Liver (tissue), 9 donors: Measurements from ENCODE around the gene RASGRP2. TPM values are rescaled to one million over a fixed set of nuclear protein-coding genes. Genes with fewer than 3 reads are reported as not detected.

Source experiments
- DNase-seq: peaks from one replicate; pipeline ENCODE4 v3.0.0-alpha.2; 2017; ENCODE audit warnings: low spot score
- H3K27ac ChIP-seq, 2 donors: one replicate each; pipeline ENCODE4 v1.7.0; 2013; ENCODE audit warnings: inconsistent platforms in 2 of 2, low read length in 2 of 2, control low read depth in 1 of 2, low read depth in 1 of 2, mild to moderate bottlenecking in 1 of 2
- H3K27me3 ChIP-seq, 4 donors: one replicate each; pipeline versions ENCODE4 v1.6.1 to v1.7.0; 2013; ENCODE audit warnings: low read length in 3 of 4, inconsistent platforms in 1 of 4, mild to moderate bottlenecking in 1 of 4, moderate library complexity in 1 of 4; ENCODE audit not compliant: control insufficient read depth in 4 of 4, insufficient read depth in 4 of 4
- H3K36me3 ChIP-seq, 4 donors: one replicate each; pipeline versions ENCODE4 v1.6.1 to v1.7.0; 2013; ENCODE audit warnings: low read length in 3 of 4, mild to moderate bottlenecking in 3 of 4, low read depth in 1 of 4, moderate library complexity in 1 of 4; ENCODE audit not compliant: control insufficient read depth in 4 of 4, insufficient read depth in 3 of 4
- H3K4me1 ChIP-seq, 4 donors: one replicate each; pipeline versions ENCODE4 v1.6.1 to v1.7.0; 2013; ENCODE audit warnings: low read length in 3 of 4, mild to moderate bottlenecking in 3 of 4, moderate library complexity in 1 of 4; ENCODE audit not compliant: control insufficient read depth in 4 of 4, insufficient read depth in 4 of 4
- H3K4me3 ChIP-seq, 3 donors: one replicate each; pipeline versions ENCODE4 v1.6.1 to v1.7.0; 2013; ENCODE audit warnings: low read length in 3 of 3, control low read depth in 1 of 3, low read depth in 1 of 3, mild to moderate bottlenecking in 1 of 3
- H3K9ac ChIP-seq, 2 donors: one replicate each; pipeline ENCODE4 v1.7.0; 2013; ENCODE audit warnings: low read length in 2 of 2, mild to moderate bottlenecking in 2 of 2, moderate library complexity in 2 of 2, control low read depth in 1 of 2, low read depth in 1 of 2
- H3K9me3 ChIP-seq, 4 donors: one replicate each; pipeline versions ENCODE4 v1.6.1 to v1.7.0; 2013; ENCODE audit warnings: low read length in 3 of 4; ENCODE audit not compliant: control insufficient read depth in 4 of 4
- ATF3 ChIP-seq: IDR thresholded peaks from 2 replicates; pipeline ENCODE4 v1.6.1; 2016; ENCODE audit warnings: antibody characterized with exemption
- CTCF ChIP-seq: fragments of 150-350 bp; IDR thresholded peaks from 2 replicates; pipeline ENCODE4 v1.5.1; 2017; ENCODE audit warnings: improper control_type of control experiment, low read depth, low read length; ENCODE audit not compliant: missing input control
- EGR1 ChIP-seq, 2 donors: IDR thresholded peaks; 2 replicates each; pipeline ENCODE4 v1.6.1; 2016 to 2018; ENCODE audit warnings: antibody characterized with exemption in 2 of 2, low read depth in 2 of 2
- FOXA1 ChIP-seq: IDR thresholded peaks from 2 replicates; pipeline ENCODE4 v1.6.1; 2016; ENCODE audit warnings: antibody characterized with exemption
- FOXA2 ChIP-seq: IDR thresholded peaks from 2 replicates; pipeline ENCODE4 v1.6.1; 2016; ENCODE audit warnings: antibody characterized with exemption
- GABPA ChIP-seq, 2 donors: IDR thresholded peaks in 1 of 2; conservative IDR thresholded peaks in 1 of 2; 2 replicates each; pipeline ENCODE4 v1.6.1; 2016; ENCODE audit warnings: antibody characterized with exemption in 2 of 2, mild to moderate bottlenecking in 1 of 2, moderate library complexity in 1 of 2
- HNF4A ChIP-seq, 2 donors: conservative IDR thresholded peaks; 2 replicates each; pipeline ENCODE4 v1.6.1; 2016; ENCODE audit warnings: antibody characterized with exemption in 2 of 2, mild to moderate bottlenecking in 2 of 2
- HNF4G ChIP-seq: IDR thresholded peaks from 2 replicates; pipeline ENCODE4 v1.6.1; 2016; ENCODE audit warnings: antibody characterized with exemption
- JUND ChIP-seq, 2 donors: IDR thresholded peaks; 2 replicates each; pipeline ENCODE4 v1.6.1; 2016; ENCODE audit warnings: antibody characterized with exemption in 2 of 2
- MAX ChIP-seq: IDR thresholded peaks from 2 replicates; pipeline ENCODE4 v1.6.1; 2016; ENCODE audit warnings: antibody characterized with exemption
- NR2F2 ChIP-seq: IDR thresholded peaks from 2 replicates; pipeline ENCODE4 v1.6.1; 2016; ENCODE audit warnings: antibody characterized with exemption
- RAD21 ChIP-seq, 2 donors: IDR thresholded peaks; 2 replicates each; pipeline ENCODE4 v1.6.1; 2016; ENCODE audit warnings: antibody characterized with exemption in 2 of 2, mild to moderate bottlenecking in 2 of 2
- REST ChIP-seq: IDR thresholded peaks from 2 replicates; pipeline ENCODE4 v1.6.1; 2016; ENCODE audit warnings: antibody characterized with exemption, mild to moderate bottlenecking
- RXRA ChIP-seq, 2 donors: IDR thresholded peaks; 2 replicates each; pipeline ENCODE4 v1.6.1; 2017 to 2018; ENCODE audit warnings: antibody characterized with exemption in 2 of 2, mild to moderate bottlenecking in 1 of 2
- SP1 ChIP-seq: IDR thresholded peaks from 2 replicates; pipeline ENCODE4 v1.6.1; 2018; ENCODE audit warnings: antibody characterized with exemption, mild to moderate bottlenecking
- TAF1 ChIP-seq: conservative IDR thresholded peaks from 2 replicates; pipeline ENCODE4 v1.6.1; 2016; ENCODE audit warnings: antibody characterized with exemption, mild to moderate bottlenecking
- YY1 ChIP-seq: IDR thresholded peaks from 2 replicates; pipeline ENCODE4 v1.6.1; 2016; ENCODE audit warnings: antibody characterized with exemption, mild to moderate bottlenecking
- ZBTB33 ChIP-seq: IDR thresholded peaks from 2 replicates; pipeline ENCODE4 v1.6.1; 2016; ENCODE audit warnings: antibody characterized with exemption
- WGBS: extraction: QIAGEN DNeasy Blood & Tissue Kit; methylation state at CpG from one replicate; pipeline ENCODE4 v1.1.7; 2013; 5-methylcytosine and 5-hydroxymethylcytosine counted together
- polyA plus RNA-seq, 2 donors: library from polyadenylated mRNA; stranded (reverse) in 1 of 2; unstranded in 1 of 2; fragments of 200-250 nt in 1 of 2; fragments of >200 nt in 1 of 2; fragmentation: Nextera tagmentation in 1 of 2; extraction: Ambion mirVana in 1 of 2; gene quantifications; one replicate each; pipeline versions ENCODE4 v1.2.1 to v1.2.3, GENCODE V29; 2013 to 2015
- total RNA-seq, 2 donors: library from RNA; depleted of rRNA; stranded (reverse); fragments of >200 nt; gene quantifications; one replicate each; pipeline ENCODE4 v1.2.3, GENCODE V29; 2014
- donor health status: healthy.
- donor health status: healthy.
- donor health status: healthy.
- donor health status: healthy.
- donor health status: healthy.

RASGRP2 gene
- total and polyA plus RNA-seq, 4 donors: 2.7 to 14.9 (median 8.7) TPM

- no peak for DNase-seq
- H3K27ac ChIP-seq: no peak overlapping the region
- WGBS: 85% methylated on average over 12 of the region's 12 CpGs
- no peaks in the 10 kb centered on the region for H3K9me3 ChIP-seq
- H3K4me1 ChIP-seq: peaks cover 0 to 5% (median 2%) of the 10 kb centered on the region in 4 donors
- no peaks in the 10 kb centered on the region for H3K27me3 ChIP-seq
- no peak overlapping the region for H3K9ac ChIP-seq
- H3K4me3 ChIP-seq: no peak overlapping the region
- peaks cover 0 to 6% (median 1%) of the 10 kb centered on the region in 4 donors for H3K36me3 ChIP-seq
- TF ChIP-seq MAX: no peak
These were observed 41.1 kb upstream of the RASGRP2 start for GRCh38 chr11:64784813-64785581.

- no peaks in the 10 kb centered on the region for H3K27me3 ChIP-seq
- H3K4me3 ChIP-seq: peak within 1 kb of the TSS; percentile 84 to 100 (median 93)
- no peaks in the 10 kb centered on the region for H3K9me3 ChIP-seq
- peak within 1 kb of the TSS; percentile 78 for H3K9ac ChIP-seq
- peak within 1 kb of the TSS; percentile 97 to 99 for H3K27ac ChIP-seq
- TF ChIP-seq CTCF (no peak), RXRA (IDR thresholded peaks at IDR 0.05) (peak; percentile 44 to 59), NR2F2 (no peak), FOXA1 (peak; percentile 57), HNF4G (no peak), JUND (IDR thresholded peaks at IDR 0.05) (peak; percentile 68 to 93), FOXA2 (peak; percentile 39), REST (peak; percentile 82), SP1 (peak; percentile 84), TAF1 (peak; percentile 85), YY1 (peak; percentile 98), MAX (peak; percentile 45), ATF3 (peak; percentile 23), RAD21 (IDR thresholded peaks at IDR 0.05) (no peak), ZBTB33 (peak; percentile 99), EGR1 (IDR thresholded peaks at IDR 0.05; ENCODE audit: low read depth in 2 of 2) (peak; percentile 14 to 43), GABPA (IDR thresholded peaks at IDR 0.05 in 1 of 2, conservative IDR thresholded peaks at IDR 0.05 in 1 of 2) (peak; percentile 45 to 88), HNF4A (conservative IDR thresholded peaks at IDR 0.05) (peak; percentile 57 to 81)
- under 1% methylated on average over 80 of the region's 80 CpGs for WGBS
- peak; percentile 96 for DNase-seq
- peaks cover 0 to 25% (median 20%) of the 10 kb centered on the region in 4 donors for H3K4me1 ChIP-seq
- peaks cover 7 to 27% (median 24%) of the 10 kb centered on the region in 4 donors for H3K36me3 ChIP-seq
These were observed 34.7 kb upstream of the RASGRP2 start, which contains the start of gene SF1 for GRCh38 chr11:64778473-64779298. TSS of gene SF1 (minus strand) at chr11:64778542. CDS start at chr11:64778392, 150 bp downstream.
